ENCODE measurements around the gene UBE2O.

UBE2O gene

DNA sequence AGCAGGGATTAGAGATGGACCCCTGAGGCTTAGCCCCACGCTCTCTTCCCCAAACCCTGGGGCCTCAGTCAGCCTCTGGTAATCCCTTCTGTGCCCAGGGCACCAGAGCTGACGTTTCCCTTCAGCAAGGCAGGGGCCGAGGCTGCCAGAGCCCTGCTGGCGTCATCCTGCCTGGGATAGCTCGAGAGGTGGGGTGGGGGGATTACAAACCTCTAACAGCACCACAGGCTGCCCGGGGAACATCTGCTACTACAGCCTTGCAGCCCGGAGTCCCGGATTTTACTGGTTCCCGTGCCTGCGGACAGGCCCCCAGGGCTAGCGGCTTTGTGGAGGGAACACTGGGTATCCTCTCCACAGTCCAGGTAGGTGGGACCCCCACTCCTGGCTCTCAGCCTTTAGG lies 14.4 kb upstream of the UBE2O start, which contains the start of gene AANAT:
Gene AANAT (plus strand): TSS at position 238 of the 400 bp plus-strand sequence. CDS start 1,144 bp downstream, outside the sequence.
- no peak for DNase-seq (ENCODE audit: low read depth)

DNA sequence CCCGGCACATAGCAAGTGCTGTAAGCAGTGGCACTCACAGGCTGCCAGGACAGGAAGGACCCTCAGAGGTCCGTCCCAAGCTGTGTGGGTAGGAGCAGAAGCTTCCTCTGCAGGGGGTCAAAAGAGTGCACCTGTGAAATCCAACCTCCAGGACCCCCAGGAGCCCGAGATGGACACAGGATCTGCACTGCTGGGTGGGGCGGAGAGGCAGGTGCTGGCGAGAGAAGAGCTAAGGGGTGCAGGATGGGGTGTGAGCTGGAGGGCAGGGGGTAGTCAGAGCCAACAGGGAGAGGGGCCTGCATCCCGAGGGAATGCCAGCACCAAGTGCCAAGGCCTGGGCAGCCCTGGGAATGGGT lies 13.8 kb upstream of the UBE2O start:
- DNase-seq (ENCODE audit: low read depth): no peak

DNA sequence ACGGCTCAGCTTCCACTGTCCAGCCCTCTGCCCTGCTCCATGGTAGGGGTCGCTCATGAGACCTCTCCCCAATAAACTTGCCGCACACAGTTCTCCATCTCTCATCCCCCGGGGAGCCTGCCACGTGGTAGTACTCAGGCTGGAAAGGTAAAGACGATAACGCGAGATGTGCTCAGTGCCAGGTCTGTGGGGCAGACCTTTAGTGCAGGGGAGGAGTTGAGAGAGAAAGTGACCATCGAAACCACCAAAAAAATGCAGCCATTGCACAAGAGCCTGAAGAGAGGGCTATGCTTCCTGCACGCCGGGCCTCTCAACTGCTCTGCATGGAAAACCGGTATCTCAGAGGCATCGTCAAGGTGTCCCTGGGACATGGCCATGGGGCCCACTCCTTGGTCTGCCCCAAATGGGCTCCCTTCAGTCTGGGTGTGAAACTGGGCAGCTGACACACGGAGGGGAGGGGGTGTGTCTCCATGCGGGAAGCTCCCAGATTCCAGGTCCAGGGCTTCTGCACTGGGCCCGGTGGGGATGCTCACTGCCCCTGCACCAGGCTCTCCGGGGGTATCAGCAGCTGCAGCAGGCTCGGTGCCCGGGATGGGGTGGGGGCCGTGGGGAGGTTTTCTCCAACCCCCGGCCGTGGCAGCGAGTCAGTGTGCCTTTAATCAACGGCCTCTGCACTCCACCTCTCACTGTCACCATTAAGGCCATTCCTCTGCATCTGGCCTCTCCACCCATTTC lies 9.8 kb upstream of the UBE2O start:
- DNase-seq (ENCODE audit: low read depth): no peak

DNA sequence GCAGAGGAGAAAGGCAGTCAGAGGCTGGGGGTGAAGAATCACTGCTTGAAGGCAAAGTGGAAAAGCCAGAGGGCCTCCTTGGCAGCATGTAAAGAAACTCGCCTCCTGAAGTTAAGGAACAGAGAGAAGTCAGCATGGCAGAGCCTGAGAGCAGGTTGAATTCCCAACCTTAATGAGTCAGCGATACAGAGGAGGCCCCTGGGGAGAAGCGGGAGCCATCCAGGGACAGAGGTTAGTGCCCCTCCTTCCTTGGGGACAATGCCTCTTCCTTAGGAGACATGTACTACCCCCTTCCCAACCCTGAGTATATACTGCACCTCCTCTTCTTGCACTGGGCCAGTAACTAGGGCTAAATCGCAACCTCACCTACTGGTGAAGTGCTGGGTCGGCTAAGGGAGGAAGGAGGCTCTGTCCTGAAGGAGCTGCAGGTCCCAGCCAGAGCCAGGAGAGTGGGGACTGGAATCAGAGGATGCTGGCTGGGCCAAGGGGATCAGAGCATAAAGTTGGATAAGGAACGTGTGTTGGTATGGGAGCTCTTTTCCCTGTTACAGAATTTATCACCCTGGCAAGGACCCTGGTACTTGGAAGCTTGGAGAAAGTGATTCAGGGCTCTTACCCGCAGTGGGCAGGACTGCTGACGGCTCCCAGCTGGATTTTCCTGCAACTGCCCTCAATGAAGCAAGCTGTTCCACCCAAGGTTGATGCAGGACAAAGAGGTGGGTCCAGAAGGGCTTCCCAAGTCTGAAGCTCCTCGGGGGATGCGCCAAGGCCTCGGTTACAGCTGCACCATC lies 9.0 kb upstream of the UBE2O start:
- no peak for DNase-seq (ENCODE audit: low read depth)

DNA sequence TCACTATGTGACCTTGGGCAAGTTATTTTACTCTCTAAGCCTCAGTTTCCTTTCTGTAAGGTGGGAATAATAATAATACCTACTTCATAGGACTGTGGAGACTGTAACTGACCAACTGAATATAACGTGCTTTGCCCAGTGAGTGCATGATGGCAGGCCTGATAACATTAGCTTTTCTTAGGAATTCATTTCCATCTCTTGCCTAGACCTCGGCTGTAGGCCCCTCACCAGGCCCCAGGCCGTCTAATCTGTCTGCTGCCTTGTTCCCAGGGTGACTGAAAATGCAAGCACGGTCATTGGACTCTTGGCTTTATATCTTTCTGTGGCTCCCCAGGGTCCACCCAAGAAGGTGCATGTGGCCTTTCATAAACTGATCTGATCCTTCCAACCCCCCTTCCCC lies 6.7 kb upstream of the UBE2O start:
- no peak for DNase-seq (ENCODE audit: low read depth)

- DNase-seq (ENCODE audit: low read depth): no peak
These were observed 5.9 kb upstream of the UBE2O start for GRCh38 chr17:76458580-76459490.

GRCh38 chr17:76453431-76453743 lies 435 bp upstream of the UBE2O start:
- no peak for DNase-seq (ENCODE audit: low read depth)

GRCh38 chr17:76452127-76452659 lies 759 bp downstream of the UBE2O start:
- no peak for DNase-seq (ENCODE audit: low read depth)

GRCh38 chr17:76451506-76451905 lies 1.4 kb downstream of the UBE2O start:
- no peak for DNase-seq (ENCODE audit: low read depth)

DNA sequence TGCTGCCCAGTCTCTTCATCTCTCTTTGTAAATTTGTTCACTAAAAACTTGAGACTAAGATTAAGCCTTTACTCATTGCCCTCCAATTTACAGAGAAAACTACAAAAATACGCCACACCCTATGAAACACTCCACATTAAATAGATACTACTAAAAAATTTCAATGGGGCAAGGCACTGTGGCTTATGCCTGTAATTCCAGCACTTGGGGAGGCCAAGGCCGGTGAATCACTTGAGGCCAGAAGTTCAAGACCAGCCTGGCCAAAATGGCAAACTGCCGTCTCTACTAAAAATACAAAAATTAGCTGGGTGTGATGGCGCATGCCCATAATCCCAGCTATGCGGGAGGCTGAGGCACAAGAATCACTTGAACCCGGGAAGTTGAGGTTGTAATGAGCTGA lies 3.8 kb downstream of the UBE2O start:
- DNase-seq (ENCODE audit: low read depth): no peak

GRCh38 chr17:76447931-76448652 lies 4.9 kb downstream of the UBE2O start:
- DNase-seq (ENCODE audit: low read depth): no peak

- no peak for DNase-seq (ENCODE audit: low read depth)
These were observed 6.3 kb downstream of the UBE2O start for GRCh38 chr17:76446449-76447231.

- DNase-seq (ENCODE audit: low read depth): no peak
These were observed 7.1 kb downstream of the UBE2O start for GRCh38 chr17:76445697-76446448.

- DNase-seq (ENCODE audit: low read depth): no peak
These were observed 8.2 kb downstream of the UBE2O start for GRCh38 chr17:76444518-76445311.

DNA sequence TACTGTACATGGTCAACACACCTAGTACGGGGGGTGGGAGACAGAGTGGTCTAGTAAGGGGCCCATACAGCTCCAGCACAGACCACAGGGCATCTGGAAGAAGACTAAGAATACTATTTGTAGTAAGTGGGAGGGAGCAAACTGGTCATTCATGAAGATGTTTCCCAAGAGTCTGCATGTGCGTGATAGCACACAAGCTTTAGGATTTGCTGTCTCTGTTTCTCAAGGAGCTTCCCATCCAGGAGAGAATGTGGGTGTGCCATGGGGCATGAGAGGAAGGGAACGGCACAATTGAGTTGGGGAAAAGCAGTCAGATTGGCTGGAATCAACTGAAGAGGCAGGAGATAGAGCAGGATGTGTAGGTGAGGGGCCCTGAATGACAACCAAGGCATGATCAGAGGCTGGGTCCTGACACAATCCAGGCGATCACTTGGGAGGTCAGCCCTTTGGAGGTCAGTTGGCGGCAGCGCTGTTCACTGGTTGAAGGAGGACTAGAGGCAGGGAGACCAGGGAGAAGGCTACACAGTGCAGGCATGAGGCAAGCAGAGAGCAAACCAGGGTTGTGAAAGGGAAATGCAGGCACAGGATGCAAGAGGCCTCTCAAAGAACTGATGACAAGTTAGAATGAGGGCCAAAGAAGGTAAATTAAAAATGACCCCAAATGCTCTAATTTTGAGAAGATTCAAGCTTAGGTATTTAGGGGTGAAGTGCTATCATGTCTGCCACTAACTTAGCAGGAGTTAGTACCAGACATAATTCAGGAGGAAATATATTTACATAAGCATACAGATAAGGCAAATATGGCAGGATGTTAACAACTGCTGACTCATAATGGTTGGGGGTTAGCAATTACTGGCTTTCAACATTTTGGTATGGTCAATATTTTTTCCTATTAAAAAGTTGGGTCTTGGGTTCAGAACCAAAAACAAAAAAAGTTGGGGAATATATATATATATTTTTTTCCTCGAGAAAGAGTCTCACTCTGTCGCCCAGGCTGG lies 10.3 kb downstream of the UBE2O start:
- no peak for DNase-seq (ENCODE audit: low read depth)

DNA sequence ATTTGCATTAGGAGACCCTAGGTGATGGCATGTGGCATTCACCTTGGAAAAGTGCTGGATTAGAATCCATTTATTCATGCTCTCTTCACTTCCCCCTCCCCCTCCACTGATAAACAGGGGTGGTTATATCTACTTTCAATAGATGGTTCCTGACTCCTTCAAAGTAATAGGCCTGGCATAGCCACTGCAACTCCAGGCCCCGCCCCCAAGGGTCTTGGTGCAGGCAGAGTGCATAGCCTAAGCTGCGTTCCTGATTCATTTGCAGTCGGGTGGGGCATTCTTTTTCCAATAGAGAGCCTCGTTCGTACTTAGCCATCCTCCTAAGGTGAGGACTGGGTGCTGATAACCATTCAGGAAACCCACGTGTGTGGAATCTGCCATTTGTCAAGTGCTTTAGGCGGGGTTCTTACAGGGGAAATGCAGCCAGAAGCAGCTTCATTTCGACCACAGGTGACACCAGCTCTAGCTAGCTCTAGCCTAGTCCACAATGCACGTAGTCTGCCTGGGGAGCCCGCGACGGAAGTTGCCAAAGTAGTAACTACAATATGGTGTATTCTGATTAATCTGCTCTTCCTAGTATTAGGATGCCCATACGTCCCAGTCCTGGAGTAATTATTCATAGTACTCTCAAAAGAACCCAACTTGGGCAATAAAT lies 11.1 kb downstream of the UBE2O start:
- no peak for DNase-seq (ENCODE audit: low read depth)

GRCh38 chr17:76440751-76441362 lies 12.1 kb downstream of the UBE2O start:
- no peak for DNase-seq (ENCODE audit: low read depth)

All from CMK (cell line).